ENCODE results near the gene LY6G6F.

GRCh38 chr6:31740397-31741223, 33.9 kb downstream of the LY6G6F start:
- TF ChIP-seq POLR2A (IDR thresholded peaks at IDR 0.05) (no peak), CTCF (IDR thresholded peaks at IDR 0.05) (no peak)

All from ovary (tissue), 3 donors.